ENCODE measurements around the gene TCHP.

- TF ChIP-seq GATA2 (IDR thresholded peaks at IDR 0.05; ENCODE audit: low read depth, low read length): no peak
- no peak for TF ChIP-seq GATA3 (IDR thresholded peaks at IDR 0.05; ENCODE audit: low read depth, low read length)
Observed at GRCh38 chr12:109914461-109914860, 14.4 kb downstream of the TCHP start.

All from SH-SY5Y (cell line).